ENCODE results near the gene DNAI1. TPM values are rescaled to one million over a fixed set of nuclear protein-coding genes. Genes with fewer than 3 reads are reported as not detected.

Gene DNAI1
- total and polyA plus RNA-seq, 2 of the 13 experiments (the other 11 are each of a cell fraction or from before 2014, with no cell fraction given): not detected

GRCh38 chr9:34501372-34501771 lies 42.8 kb downstream of the DNAI1 start:
- in situ Hi-C loops (cut with HindIII; ENCODE audit: extremely low pct_ligation_motif_present, low pct_unique_long_range_greater_than_20kb): loop anchor here (5.0 kb wide), 1 partner anchor 69 kb away; no protein-coding TSS in a partner anchor
- intact Hi-C loops (cut with micrococcal nuclease; ENCODE audit: unreplicated experiment): loop anchor here (1.0 to 10.0 kb wide), 4 partner anchors 10 to 167 kb away; no protein-coding TSS in a partner anchor

More at GRCh38 chr9:34501372-34501771, 42.8 kb downstream of the DNAI1 start:
- no peak overlapping the region for H2AFZ ChIP-seq (ENCODE audit: low read length)
- H3K4me3 ChIP-seq (replicated peaks in 1 of 3; ENCODE audit: insufficient read depth in 1 of 3, low read depth in 2 of 3, low read length in 3 of 3): no peak overlapping the region
- no peaks in the 10 kb centered on the region for H3K9me3 ChIP-seq (ENCODE audit: low read length)
- no peaks in the 10 kb centered on the region; the same call in 1 of the 2 replicates for H4K20me1 ChIP-seq (ENCODE audit: insufficient read depth, low read length)
- peaks cover 0 to 23% of the 10 kb centered on the region in 2 experiments; a peak in 2 of 5 replicates for H3K27me3 ChIP-seq (ENCODE audit: control insufficient read depth in 1 of 2, insufficient read depth in 2 of 2, low read length in 2 of 2)
- DNase-seq (ENCODE audit: low spot score) (no peak), FAIRE-seq (no peak), ATAC-seq (no peak)
- WGBS (ENCODE audit: low lambda C conversion rate): 80% methylated on average over 1 of the region's 2 CpGs
- peaks cover 23% of the 10 kb centered on the region for H3K4me1 ChIP-seq (ENCODE audit: insufficient read depth, low read length)
- no TSS peak for BruUV-seq (replicated peaks)
- H3K79me2 ChIP-seq (ENCODE audit: insufficient read depth, low read length): no peaks in the 10 kb centered on the region
- H3K36me3 ChIP-seq (replicated peaks in 1 of 2; ENCODE audit: control insufficient read depth in 1 of 2, insufficient read depth in 2 of 2, low read length in 2 of 2): no peaks in the 10 kb centered on the region
- no peak overlapping the region for H3K4me2 ChIP-seq (ENCODE audit: low read depth, low read length)
- POLR2A ChIA-PET: interaction anchor here (0.8 to 1.9 kb wide), 4 partner anchors 11 to 167 kb away, joined by 3 to 10 read pairs (median 3); no protein-coding TSS in a partner anchor
- no peak overlapping the region for H3K27ac ChIP-seq (ENCODE audit: extremely low read length, insufficient read depth, low read length)
- CTCF ChIA-PET (ENCODE audit: low intra/inter-chr PET ratio, low total read pairs): interaction anchor here (0.8 to 3.9 kb wide), 5 partner anchors 46 to 169 kb away, joined by 4 to 28 read pairs (median 9); no protein-coding TSS in a partner anchor
- no peak overlapping the region for H3K9ac ChIP-seq (ENCODE audit: insufficient read depth, low read depth, low read length)
- no peak for TF ChIP-seq HMG20B (CRISPR knock-in tag; conservative IDR thresholded peaks at IDR 0.05)
- no peak for TF ChIP-seq DRAP1 (CRISPR knock-in tag; IDR thresholded peaks at IDR 0.05)
- no peak for TF ChIP-seq GABPA (IDR thresholded peaks at IDR 0.05; ENCODE audit: low read depth, low read length)
- TF ChIP-seq GABPA (CRISPR knock-in tag; IDR thresholded peaks at IDR 0.05; ENCODE audit: low read depth): no peak
- no peak for TF ChIP-seq ZBTB3 (CRISPR knock-in tag; IDR thresholded peaks at IDR 0.05; ENCODE audit: borderline replicate concordance, low read depth)
- no peak for TF ChIP-seq RFX5 (IDR thresholded peaks at IDR 0.05; ENCODE audit: low read depth, low read length)
- no peak for TF ChIP-seq REL (CRISPR knock-in tag; conservative IDR thresholded peaks at IDR 0.05)
- TF ChIP-seq ZNF460 (CRISPR knock-in tag; IDR thresholded peaks at IDR 0.05; ENCODE audit: borderline replicate concordance): no peak
- no peak for TF ChIP-seq ZNF121 (CRISPR knock-in tag; IDR thresholded peaks at IDR 0.05)
- no peak for TF ChIP-seq FOXA3 (CRISPR knock-in tag; IDR thresholded peaks at IDR 0.05)
- no peak for TF ChIP-seq SRF (IDR thresholded peaks at IDR 0.05; ENCODE audit: low read depth, low read length)
- TF ChIP-seq KDM4B (CRISPR knock-in tag; IDR thresholded peaks at IDR 0.05): no peak
- no peak for TF ChIP-seq ATF7 (IDR thresholded peaks at IDR 0.05)
- no peak for TF ChIP-seq ATF7 (CRISPR knock-in tag; IDR thresholded peaks at IDR 0.05)
- no peak for TF ChIP-seq ZBTB7A (CRISPR knock-in tag; IDR thresholded peaks at IDR 0.05)

All from HepG2 (cell line).